HuH-7 (cell line): ENCODE measurements around the gene HBA2.
"Not testable (repeated sequence)": the region's sequence is repeated elsewhere in the genome, so short reads cannot be mapped to it uniquely, and the experiment has no call there.

Experiments used
- DNase-seq: peaks from one replicate; pipeline ENCODE4 v3.0.0; 2011; ENCODE audit warnings: low spot score

HBA2 gene

GRCh38 chr16:194516-194915 is 21.8 kb downstream of the HBA2 start:
- DNase-seq, result no peak

DNA sequence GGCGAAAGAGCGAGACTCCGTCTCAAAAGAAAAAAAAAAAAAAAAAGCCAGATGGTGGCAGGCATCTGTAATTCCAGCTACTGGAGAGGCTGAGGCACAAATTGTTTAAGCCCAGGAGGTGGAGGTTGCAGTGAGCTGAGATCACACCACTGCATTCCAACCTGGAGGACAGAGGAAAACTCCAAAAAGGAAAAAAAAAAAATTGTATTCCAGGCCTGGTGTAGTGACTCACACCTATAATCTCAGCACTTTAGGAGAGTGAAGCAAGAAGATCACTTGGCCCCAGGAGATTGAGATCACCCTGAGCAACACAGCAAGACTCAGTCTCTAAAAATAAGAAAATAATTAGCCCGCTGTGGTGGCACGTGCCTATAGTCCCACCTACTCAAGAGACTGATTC is 27.7 kb downstream of the HBA2 start:
- no peak for DNase-seq

- no peak for DNase-seq
These were observed 30.6 kb downstream of the HBA2 start for GRCh38 chr16:203246-203645.

DNA sequence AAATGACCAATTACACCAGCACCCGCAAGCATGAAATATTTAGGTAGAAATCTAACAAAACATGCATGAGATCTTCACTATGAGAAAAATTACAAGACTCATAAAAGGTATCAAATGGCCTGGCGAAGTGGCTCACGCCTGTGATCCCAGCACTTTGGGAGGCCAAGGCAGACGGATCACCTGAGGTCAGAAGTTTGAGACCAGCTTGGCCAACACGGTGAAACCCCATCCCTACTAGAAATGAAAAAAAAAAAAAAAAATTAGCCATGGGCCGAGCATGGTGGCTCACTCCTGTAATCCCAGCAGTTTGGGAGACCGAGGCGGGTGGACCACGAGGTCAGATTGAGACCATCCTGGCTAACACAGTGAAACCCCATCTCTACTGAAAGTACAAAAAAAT is 31.4 kb downstream of the HBA2 start:
- not testable (repeated sequence) for DNase-seq

DNA sequence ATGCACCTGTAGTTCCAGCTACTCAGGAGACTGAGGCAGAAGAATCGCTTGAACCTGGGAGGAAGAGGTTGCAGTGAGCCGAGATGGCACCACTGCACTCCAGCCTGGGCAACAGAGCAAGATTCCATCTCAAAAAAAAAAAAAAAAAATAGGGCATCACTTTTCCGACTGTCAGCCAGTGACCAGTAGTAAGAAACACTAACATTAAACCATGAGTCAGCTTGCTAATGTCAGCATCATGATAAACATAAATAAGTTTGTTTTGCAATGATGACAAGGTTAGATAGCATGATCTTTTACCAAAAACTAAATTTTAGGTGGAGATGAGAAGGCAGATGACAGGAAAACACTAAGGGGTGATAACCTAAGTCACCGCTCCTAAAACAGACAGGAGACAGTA is 36.7 kb downstream of the HBA2 start:
- not testable (repeated sequence) for DNase-seq

- not testable (repeated sequence) for DNase-seq
These were observed 39.0 kb downstream of the HBA2 start for GRCh38 chr16:211631-212180.

DNA sequence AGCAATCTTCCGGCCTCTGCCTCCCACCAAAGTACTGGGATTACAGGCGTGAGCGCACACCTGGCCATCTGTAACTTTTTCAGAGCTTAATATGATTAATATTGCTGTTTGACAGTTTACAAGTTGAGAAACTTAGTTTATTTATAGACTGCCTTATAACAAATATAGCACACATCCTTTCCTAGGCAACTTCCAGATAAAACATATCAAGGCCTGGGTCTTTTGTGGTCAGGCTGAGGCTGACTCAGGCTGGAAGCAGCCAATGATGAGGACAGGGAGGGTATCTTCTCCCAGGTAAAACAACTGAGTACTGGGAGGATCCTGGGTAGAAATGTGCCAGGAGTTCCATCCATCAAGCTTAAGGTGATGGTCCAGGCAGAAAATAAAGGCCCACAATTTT is 40.3 kb downstream of the HBA2 start:
- no peak for DNase-seq

DNA sequence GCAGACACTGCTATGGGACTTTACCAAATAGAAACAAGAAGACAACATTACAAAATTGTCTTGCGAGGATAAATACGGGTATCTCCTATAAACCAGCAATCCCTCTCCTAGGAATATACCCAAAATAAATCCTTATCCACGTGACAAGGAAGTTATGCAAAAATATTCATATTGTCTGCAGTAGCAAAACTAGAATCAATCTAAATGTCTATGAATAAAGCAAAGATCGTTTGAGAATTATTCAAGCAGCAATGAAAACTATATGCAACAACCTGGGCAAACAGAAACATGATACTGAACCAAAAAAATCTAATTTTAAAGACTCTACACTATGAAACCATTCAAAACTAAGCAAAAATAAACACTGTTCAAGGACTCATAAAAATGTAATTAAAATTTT is 47.3 kb downstream of the HBA2 start:
- DNase-seq, result no peak
